ENCODE measurements around the gene NPR3. TPM values are rescaled to one million over a fixed set of nuclear protein-coding genes. Genes with fewer than 3 reads are reported as not detected.

The NPR3 gene
- total and polyA plus RNA-seq, 2 experiments from 2014 or later: 0.07 to 0.15 TPM

- Mint-ChIP-seq H3K9me3 (peaks cover 25% of the 10 kb centered on the region), H3K36me3 (ENCODE audit: low read depth) (no peaks in the 10 kb centered on the region; the same call in 2 of the 3 replicates), H3K27me3 (ENCODE audit: insufficient read depth, low read depth, poor library complexity) (peaks cover 62% of the 10 kb centered on the region), H3K4me3 (no peak overlapping the region), H3K27ac (no peak overlapping the region), H3K4me1 (peaks cover 24% of the 10 kb centered on the region)
- no peak for ATAC-seq
- Histone ChIP-seq H3K4me2 (0 out of 2 replicates have a peak overlapping the region, but pooled peaks have one; percentile 87), H3K4me1 (ENCODE audit: insufficient read depth) (peaks cover 21% of the 10 kb centered on the region), H3K79me2 (replicated peaks; ENCODE audit: insufficient read depth) (no peaks in the 10 kb centered on the region), H3F3A (replicated peaks; ENCODE audit: low read depth) (0 out of 2 replicates have a peak, but pooled peaks cover 4% of the 10 kb centered on the region), H2AFZ (no peak overlapping the region), H3K36me3 (ENCODE audit: insufficient read depth) (no peaks in the 10 kb centered on the region), H3K27me3 (ENCODE audit: insufficient read depth) (peaks cover 68% of the 10 kb centered on the region), H3K4me3 (no peak overlapping the region), H3K9me2 (ENCODE audit: insufficient read depth) (no peaks in the 10 kb centered on the region), H3K27ac (ENCODE audit: low read depth) (no peak overlapping the region), H4K20me1 (replicated peaks; ENCODE audit: insufficient read depth) (no peaks in the 10 kb centered on the region; the same call in 1 of the 2 replicates)
- no peak for DNase-seq (ENCODE audit: low spot score)
- TF ChIP-seq ETS1 (IDR thresholded peaks at IDR 0.05) (no peak), STAT1 (IDR thresholded peaks at IDR 0.05; ENCODE audit: unreplicated experiment) (no peak), POLR2AphosphoS5 (IDR thresholded peaks at IDR 0.05; ENCODE audit: low read depth) (no peak), EZH2phosphoT487 (IDR thresholded peaks at IDR 0.05; ENCODE audit: unreplicated experiment) (no peak), EZH2 (IDR thresholded peaks at IDR 0.05; ENCODE audit: low read depth, unreplicated experiment) (no peak), CTCF (conservative IDR thresholded peaks at IDR 0.05; ENCODE audit: low read depth in 2 of 2) (no peak), ZNF462 (CRISPR knock-in tag; IDR thresholded peaks at IDR 0.05) (no peak), ZNF114 (CRISPR knock-in tag; IDR thresholded peaks at IDR 0.05) (no peak), JUNB (IDR thresholded peaks at IDR 0.05; ENCODE audit: unreplicated experiment) (no peak), REST (IDR thresholded peaks at IDR 0.05; ENCODE audit: unreplicated experiment) (no peak), ZNF331 (CRISPR knock-in tag; IDR thresholded peaks at IDR 0.05; ENCODE audit: low read depth) (no peak), CREB1 (CRISPR knock-in tag; IDR thresholded peaks at IDR 0.05; ENCODE audit: low read depth) (no peak), NANOG (IDR thresholded peaks at IDR 0.05; ENCODE audit: borderline replicate concordance) (no peak)
Observed at GRCh38 chr5:32714836-32715235, 3.7 kb downstream of the NPR3 start.

Measured in GM23338 (cell line).